HG03469 (cell line): ENCODE measurements around the gene SLC35G6.
"Not testable (repeated sequence)": the region's sequence is repeated elsewhere in the genome, so short reads cannot be mapped to it uniquely, and the experiment has no call there.

Experiments used
- ATAC-seq: cut with Tn5 transposase; IDR thresholded peaks from one replicate; pipeline ENCODE4 v1.9.1; 2021; ENCODE audit warnings: mild to moderate bottlenecking, moderate library complexity, moderate number of reproducible peaks; ENCODE audit not compliant: unreplicated experiment

Gene SLC35G6

DNA sequence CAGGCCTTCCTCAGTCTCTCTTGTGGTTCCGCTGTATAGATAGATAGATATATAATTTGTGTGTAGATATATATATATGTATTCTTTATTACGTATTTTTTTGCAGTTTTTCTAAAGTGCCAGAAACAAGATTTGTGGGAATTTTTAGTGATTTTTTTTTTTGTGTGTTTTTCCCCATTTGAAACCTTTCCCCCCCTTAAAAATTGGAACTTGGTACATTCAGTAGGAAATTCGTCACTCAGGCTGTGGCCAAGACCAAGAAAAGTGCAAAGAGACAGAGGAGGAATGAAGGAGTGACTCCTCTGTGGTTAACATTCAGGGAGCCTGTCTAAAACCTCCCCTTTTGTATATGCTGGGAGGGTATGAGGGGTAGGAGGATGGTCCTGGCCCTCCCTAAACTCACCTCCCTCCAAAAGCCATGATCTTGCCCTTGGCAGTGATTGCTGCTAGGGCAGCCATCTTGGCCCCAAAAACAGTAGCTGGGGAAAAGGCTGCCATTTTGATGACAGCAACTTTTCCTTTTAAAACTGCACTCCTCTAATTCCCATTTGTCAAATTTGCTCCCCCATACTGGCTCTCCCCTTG, 21.2 kb upstream of the SLC35G6 start:
- ATAC-seq = no peak

DNA sequence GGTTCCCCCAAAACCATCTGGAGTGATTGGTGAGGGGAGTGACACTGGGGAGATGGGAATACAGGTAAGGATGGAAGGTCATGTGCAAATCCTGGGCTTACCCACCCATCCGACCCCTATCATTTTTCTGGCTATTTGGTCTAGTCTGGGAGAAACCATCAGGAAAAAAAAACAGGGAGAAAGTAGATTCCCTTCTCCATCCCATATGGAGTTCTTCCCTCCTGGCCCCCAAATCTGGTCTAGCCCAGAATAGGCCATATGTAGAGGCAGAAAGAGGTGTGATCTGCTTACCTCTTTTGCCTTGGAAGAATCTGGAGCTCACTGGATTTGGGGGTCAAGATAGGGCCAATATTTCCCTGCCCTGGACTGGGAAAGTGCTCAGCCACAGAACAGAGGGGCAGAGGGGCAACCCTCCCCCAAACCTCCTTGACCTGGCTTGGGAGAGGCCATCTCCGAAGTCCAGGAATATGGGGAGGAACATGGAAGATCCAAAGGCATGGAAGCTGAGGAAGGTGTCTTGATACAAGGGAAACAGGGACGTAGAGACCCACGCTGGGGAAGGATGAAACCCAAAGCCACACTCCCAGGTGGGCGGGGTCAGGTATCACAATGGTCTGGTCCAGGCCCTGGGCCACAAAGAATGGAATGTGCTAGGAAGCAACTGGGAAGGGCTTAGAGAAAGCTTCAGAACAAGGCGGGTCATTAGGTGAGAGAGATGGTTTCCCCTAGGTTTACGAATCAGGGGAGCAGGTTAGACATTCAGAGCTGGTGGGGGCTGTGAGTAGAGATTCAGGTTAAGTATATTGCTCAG, 20.2 kb upstream of the SLC35G6 start:
- no peak for ATAC-seq

DNA sequence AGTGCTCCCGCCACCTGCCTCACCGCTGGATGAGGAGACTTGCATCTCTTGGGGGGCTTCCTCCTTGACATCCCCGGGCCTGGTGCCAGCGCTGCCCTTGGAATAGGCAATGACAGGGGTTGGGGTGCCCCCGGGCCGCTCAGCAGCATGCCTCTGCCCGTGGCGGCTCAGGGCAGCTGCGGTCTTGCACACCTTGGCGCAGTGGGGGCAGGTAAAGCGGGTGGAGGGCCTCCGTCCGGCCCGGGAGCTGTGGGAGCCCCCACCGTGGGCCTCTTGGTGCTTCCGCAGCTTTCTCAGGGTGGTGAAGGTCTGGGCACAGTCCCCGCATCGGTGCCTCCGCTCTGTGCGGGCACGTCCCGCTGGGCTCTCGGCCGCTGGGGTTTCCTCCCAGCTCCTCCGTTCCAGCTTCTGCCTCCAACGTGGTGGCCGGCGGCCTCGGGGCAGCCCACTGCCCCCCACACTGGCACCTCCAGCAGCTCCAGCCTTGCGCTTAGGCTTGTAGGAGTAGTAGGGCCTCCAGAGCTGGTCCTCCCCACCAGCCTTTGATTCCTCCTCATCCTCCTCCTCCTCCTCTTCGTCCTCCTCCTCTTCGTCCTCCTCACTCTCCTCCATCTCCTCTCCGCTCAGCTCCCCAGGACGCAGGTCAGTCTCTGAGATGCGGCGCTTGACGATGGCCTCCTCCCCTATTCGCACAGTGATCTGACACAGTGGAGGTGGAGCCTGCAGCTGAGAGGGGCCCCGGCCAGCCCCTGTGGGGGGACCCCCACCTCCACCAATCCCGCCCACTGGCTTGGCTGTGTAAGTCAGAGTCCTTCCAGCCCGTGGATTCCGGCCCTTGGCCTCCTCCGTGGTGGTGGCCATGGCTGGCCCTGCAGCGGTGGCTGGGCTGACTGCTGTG, 18.5 kb upstream of the SLC35G6 start:
- no peak for ATAC-seq

DNA sequence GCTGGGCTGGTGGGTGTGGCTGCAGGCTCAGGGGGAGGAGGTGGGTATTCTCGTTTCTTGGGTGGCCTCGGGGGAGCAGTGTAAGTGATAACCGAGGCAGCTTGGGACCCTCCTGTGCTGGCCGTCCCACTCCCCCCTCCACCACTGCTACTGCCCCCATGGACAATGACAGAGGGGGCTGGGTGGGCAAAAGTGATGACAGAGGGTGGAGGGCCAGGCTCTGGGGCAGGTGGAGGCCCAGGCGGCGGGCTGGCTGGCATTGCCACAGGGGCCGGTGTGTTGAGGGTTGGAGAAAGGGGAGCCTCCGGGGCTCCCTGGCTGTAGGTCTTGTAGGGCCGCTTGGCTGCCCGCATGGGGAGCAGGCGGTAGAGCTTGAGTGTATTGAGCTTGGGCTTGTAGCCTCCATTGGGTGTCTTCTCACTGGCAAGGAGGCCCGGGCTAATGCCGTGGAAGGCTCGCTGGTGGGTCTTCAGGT, 17.8 kb upstream of the SLC35G6 start:
- ATAC-seq = no peak

DNA sequence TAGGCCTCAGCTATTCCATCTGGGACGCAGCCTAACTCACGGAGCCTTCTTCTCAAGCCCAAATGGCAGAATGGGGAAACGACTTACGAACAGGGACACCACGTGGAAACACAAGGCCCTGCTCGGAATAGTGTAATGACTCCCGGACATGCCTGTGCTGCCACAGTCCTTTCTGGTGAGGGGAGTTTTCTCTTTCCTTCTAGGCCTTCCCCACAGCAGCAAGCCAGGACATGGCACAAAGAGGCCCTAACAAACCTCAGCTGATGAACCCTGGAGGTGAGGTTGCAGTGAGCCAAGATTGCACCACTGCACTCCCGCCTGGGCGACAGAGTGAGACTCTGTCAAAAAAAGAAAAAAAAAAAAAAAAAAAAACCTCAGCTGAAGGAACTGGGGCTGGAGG, 17.2 kb upstream of the SLC35G6 start:
- ATAC-seq = no peak

DNA sequence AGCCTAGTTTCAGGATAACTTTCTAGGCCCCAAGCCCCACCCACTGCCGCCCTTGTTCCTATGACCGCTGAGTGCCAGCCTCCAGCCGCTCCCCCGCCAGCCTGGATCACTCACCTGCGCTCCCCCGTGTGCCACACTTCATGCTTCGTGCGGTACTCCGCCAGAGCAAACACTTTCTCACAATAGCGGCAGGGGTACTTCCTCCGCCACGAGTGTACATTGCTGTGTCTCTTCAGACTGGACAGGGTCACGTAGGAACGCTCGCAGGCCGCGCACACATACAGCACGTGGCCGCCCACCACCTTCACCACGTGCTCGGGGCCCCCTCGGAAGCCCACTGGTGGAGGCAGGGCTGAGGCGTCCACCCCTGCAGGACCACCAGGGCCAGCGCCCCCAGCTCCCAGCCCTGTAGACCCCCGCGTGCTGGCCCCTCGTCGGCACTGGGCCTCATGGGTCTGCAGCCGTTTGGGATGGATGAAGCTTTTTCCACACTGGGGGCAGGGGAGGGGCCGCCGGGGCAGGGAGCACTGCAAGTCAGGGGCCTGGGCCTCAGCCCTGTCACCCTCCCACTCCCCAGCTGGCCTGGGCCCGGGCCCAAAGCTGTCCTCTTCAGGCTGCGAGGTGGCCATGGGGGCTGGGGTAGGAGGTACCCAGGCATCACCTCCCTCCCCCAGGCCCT, 15.5 kb upstream of the SLC35G6 start:
- no peak for ATAC-seq

DNA sequence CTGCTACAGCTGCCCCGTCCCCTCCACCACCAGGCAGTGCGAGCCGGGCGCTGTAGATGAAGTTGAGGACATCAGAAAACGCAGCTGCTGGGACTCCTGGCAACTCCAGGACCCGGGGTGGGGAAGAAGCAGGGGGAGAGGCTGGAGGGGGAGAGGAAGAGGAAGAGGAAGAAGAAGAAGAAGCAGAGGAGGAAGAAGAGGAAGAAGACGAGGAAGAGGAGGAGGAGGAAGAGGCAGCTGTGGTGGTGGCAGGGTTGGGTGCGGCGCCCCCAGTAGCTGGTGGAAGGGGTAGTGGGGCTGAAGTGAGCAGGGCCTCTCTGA, 15.0 kb upstream of the SLC35G6 start:
- ATAC-seq = no peak

DNA sequence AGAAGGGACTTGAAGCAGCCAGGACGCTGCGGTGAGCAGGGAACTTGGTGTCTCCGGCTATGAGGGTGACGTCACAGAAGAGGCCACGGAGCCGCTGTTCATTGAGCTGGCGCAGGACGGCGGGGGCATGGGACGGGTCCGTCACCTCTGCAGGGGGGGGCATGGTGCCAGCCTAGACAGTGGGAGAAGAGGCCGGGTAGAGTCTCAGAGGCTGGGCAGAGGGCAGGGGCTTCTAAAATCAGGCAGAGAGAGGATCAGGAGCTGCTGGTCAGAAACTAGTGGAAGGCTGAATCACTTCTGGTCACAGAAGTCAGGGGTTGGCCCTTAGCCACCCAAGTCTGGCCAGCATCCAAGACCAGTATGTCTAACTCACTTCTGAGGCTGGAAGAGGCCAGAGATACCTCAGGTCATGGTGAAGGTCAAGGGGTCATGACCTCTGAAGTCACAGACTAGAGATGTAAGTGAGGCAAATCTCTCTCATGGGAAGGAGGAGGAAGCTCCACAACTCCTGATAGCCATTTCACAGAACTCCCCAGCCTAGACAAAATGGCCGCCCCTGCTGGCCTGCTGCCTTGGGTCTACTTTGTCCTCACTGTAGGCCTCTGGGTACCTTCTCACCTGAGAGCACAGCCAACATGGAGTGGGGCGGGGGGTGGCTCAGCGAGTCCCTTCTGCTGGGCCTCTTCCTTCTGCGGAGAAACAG, 14.5 kb upstream of the SLC35G6 start:
- no peak for ATAC-seq

DNA sequence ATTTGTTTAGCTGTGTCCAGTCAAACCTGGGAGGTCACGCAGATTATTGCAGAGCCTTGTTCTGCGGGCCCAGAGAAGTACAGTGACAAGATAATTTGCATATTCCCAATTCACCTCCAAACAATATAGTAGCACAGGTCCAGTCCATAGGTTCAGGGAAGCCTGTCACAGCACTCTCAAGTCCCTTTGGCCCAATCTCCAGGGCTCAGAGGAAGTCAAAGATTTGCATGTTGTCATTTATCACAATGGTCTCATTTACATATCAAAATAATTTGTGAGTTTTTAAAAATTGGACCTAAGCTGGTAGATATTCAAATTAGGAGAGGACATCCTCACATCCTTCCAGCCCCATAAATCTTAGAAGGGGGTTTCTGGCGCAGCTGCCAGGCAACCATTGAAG, 13.7 kb upstream of the SLC35G6 start:
- no peak for ATAC-seq

- no peak for ATAC-seq
These were observed 13.0 kb upstream of the SLC35G6 start for GRCh38 chr17:7468290-7468689.

DNA sequence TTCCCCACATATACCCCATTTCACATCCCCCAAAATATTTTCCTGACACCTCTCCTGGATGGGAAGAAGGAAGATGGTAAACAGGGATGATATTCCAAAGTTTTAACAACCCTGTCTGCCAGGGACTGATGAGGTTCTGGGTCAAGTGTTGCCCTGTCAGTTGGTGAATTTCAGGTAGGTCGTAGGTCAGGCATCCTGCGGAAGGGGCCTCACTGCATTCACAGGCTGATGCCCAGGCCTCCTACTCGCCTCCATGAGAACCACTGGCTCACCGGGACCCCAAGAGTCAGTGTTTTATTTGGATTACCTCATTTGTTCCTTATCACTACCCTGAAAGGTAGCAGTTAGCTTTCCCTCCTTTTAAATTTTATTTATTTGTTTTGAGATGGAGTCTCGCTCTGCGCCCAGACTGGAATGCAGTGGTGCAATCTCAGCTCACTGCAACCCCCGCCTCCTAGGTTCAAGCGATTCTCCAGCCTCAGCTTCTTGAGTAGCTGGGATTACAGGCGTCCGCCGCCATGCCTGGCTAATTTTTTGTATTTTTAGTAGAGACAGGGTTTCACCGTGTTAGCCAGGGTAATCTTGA, 12.3 kb upstream of the SLC35G6 start:
- no peak for ATAC-seq

DNA sequence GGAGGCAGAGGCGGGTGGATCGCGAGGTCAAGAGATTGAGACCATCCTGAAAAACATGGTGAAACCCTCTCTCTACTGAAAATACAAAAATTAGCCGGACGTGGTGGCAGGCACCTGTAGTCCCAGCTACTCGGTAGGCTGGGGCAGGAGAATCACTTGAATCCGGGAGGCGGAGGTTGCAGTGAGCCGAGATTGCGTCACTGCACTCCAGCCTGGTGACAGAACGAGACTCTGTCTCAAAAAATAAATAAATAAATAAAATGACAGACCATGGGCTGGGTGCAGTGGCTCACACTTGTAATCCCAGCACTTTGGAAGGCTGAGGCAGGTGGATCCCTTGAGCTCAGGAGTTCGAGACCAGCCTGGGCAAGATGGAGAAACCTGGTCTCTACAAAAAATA, 11.4 kb upstream of the SLC35G6 start:
- not testable (repeated sequence) for ATAC-seq

DNA sequence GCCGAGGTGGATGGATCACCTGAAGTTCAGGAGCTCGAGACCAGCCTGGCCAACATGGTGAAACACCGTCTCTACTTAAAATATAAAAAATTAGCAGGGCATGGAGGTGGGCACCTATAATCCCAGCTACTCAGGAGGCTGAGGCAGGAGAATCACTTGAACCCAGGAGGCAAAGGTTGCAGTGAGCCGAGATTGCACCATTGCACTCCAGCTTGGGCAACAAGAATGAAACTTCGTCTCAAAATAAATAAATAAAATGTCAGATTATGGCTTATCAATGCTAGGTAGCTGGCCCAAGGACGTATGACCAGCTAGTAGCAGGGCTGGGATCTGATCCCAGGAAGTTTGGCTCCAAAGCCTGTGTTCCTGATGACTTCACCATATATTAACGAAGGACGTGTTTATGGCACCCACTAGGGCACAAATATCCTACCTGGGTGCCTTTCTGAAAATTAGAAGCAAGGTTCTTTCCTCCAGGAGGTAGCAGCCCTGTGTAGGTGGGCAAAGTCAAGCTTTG, 10.7 kb upstream of the SLC35G6 start:
- not testable (repeated sequence) for ATAC-seq

GRCh38 chr17:7471729-7472128, 9.5 kb upstream of the SLC35G6 start:
- no peak for ATAC-seq

- not testable (repeated sequence) for ATAC-seq
These were observed 6.5 kb upstream of the SLC35G6 start for GRCh38 chr17:7474767-7475166.

- no peak for ATAC-seq
These were observed 5.4 kb upstream of the SLC35G6 start for GRCh38 chr17:7475764-7476422.

GRCh38 chr17:7476494-7476893, 4.8 kb upstream of the SLC35G6 start:
- no peak for ATAC-seq

DNA sequence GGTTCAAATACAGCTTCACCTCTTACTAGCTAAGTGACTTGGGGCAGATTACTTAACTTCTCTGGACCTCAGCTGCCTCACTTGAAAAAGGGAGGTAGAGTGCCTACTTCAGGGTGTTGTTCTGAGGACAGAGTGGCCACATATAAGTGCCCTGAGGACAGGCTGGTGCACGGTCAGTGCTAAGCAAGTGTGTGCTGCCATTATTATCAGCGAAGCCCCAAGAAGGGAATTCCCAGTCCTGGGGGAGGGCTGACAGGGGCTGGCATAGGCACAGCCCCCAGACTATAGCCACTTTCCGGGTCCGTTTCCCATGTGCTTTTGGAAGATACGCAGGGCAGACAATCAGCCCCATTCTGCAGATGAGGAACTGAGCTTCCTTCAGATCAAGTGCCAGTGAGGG, 4.3 kb upstream of the SLC35G6 start:
- ATAC-seq = no peak
